Prostate gland (tissue), 2 donors: ENCODE data around the gene KLF11. TPM values are rescaled to one million over a fixed set of nuclear protein-coding genes. Genes with fewer than 3 reads are reported as not detected.

Experiments used
- DNase-seq: peaks from one replicate; pipeline ENCODE4 v3.0.0-alpha.2; 2019; ENCODE audit warnings: low spot score
- H3K27ac ChIP-seq, 2 donors: fragments of 200-600 bp; sonication (generic); 2 replicates each; pipeline ENCODE4 v1.5.1; 2017 to 2019
- H3K27me3 ChIP-seq: fragments of 200-600 bp; sonication (generic); replicated peaks from 2 replicates; pipeline ENCODE4 v1.5.1; 2019; ENCODE audit not compliant: insufficient read depth
- H3K36me3 ChIP-seq, 2 donors: fragments of 200-600 bp; sonication (generic); 1 replicate in 1 of 2; 2 replicates in 1 of 2; pipeline versions ENCODE4 v1.5.1 to v1.8.1; 2017 to 2019
- H3K4me1 ChIP-seq: fragments of 200-600 bp; sonication (generic); replicated peaks from 2 replicates; pipeline ENCODE4 v1.5.1; 2019
- H3K4me3 ChIP-seq, 2 donors: fragments of 200-600 bp; sonication (generic); 2 replicates each; pipeline ENCODE4 v1.5.1; 2017 to 2019
- H3K9me3 ChIP-seq: fragments of 200-600 bp; sonication (generic); 2 replicates; pipeline ENCODE4 v1.5.1; 2017
- CTCF ChIP-seq, 4 experiments: fragments of 200-600 bp in 2 of 4; fragments of 450-650 bp in 2 of 4; sonication (generic) in 2 of 4; IDR thresholded peaks; 1 replicate in 3 of 4; 2 replicates in 1 of 4; pipeline ENCODE4 v1.5.1; 2016 to 2019; ENCODE audit warnings: antibody characterized with exemption in 4 of 4, mild to moderate bottlenecking in 2 of 4, moderate library complexity in 2 of 4
- POLR2A ChIP-seq: fragments of 450-650 bp; IDR thresholded peaks from one replicate; pipeline ENCODE4 v1.6.1; 2016; ENCODE audit warnings: antibody characterized with exemption, mild to moderate bottlenecking
- POLR2AphosphoS5 ChIP-seq: sonication (generic); formaldehyde crosslinking; IDR thresholded peaks from one replicate; pipeline ENCODE4 v1.6.1; 2017; ENCODE audit warnings: antibody characterized with exemption
- WGBS: methylation state at CpG from one replicate; pipeline ENCODE4 v1.1.5; 2018; 5-methylcytosine and 5-hydroxymethylcytosine counted together
- intact Hi-C: fragments of 100-400 bp; cut with DNase I; formaldehyde crosslinking; loops from one replicate; pipeline ENCODE4 v1.14.2; 2022
- total RNA-seq, 2 donors: library from RNA; depleted of rRNA; stranded (reverse); fragments of >200 nt; gene quantifications; one replicate each; pipeline ENCODE4 v1.1.0, GENCODE V29; 2016

KLF11 gene
- total RNA-seq, 2 donors from 2014 or later: 4.3 to 37.9 TPM

GRCh38 chr2:10032746-10033105 lies 10.6 kb upstream of the KLF11 start:
- H3K27ac ChIP-seq: no peak overlapping the region
- 96% methylated on average over 7 of the region's 7 CpGs for WGBS
- no peaks in the 10 kb centered on the region for H3K9me3 ChIP-seq
- TF ChIP-seq CTCF (IDR thresholded peaks at IDR 0.05): no peak
- no peak for TF ChIP-seq POLR2A
- TF ChIP-seq POLR2AphosphoS5: no peak
- no peaks in the 10 kb centered on the region for H3K36me3 ChIP-seq
- no peak for DNase-seq
- intact Hi-C loops: no loop called here
- no peaks in the 10 kb centered on the region for H3K27me3 ChIP-seq
- no peak overlapping the region for H3K4me3 ChIP-seq
- no peaks in the 10 kb centered on the region for H3K4me1 ChIP-seq

- TF ChIP-seq POLR2AphosphoS5 (no peak), CTCF (IDR thresholded peaks at IDR 0.05) (no peak), POLR2A (no peak)
- no peak overlapping the region for H3K4me3 ChIP-seq
- intact Hi-C loops: no loop called here
- H3K27me3 ChIP-seq: no peaks in the 10 kb centered on the region
- H3K27ac ChIP-seq: no peak overlapping the region
- no peaks in the 10 kb centered on the region for H3K4me1 ChIP-seq
- DNase-seq: no peak
- 85% methylated on average over 14 of the region's 14 CpGs for WGBS
- H3K9me3 ChIP-seq: no peaks in the 10 kb centered on the region
- H3K36me3 ChIP-seq: no peaks in the 10 kb centered on the region
Measured at GRCh38 chr2:10033251-10034006, 9.9 kb upstream of the KLF11 start.

- no peak for DNase-seq
- Histone ChIP-seq H3K9me3 (no peaks in the 10 kb centered on the region), H3K4me1 (no peaks in the 10 kb centered on the region), H3K4me3 (no peak overlapping the region), H3K27me3 (no peaks in the 10 kb centered on the region), H3K36me3 (no peaks in the 10 kb centered on the region), H3K27ac (no peak overlapping the region)
- TF ChIP-seq POLR2AphosphoS5 (no peak), POLR2A (no peak), CTCF (IDR thresholded peaks at IDR 0.05) (no peak)
- WGBS: 87% methylated on average over 12 of the region's 12 CpGs
- intact Hi-C loops: no loop called here
Measured at GRCh38 chr2:10034333-10035052, 8.9 kb upstream of the KLF11 start.

GRCh38 chr2:10035053-10035422 lies 8.3 kb upstream of the KLF11 start:
- DNase-seq: no peak
- intact Hi-C loops: no loop called here
- Histone ChIP-seq H3K36me3 (no peaks in the 10 kb centered on the region), H3K4me3 (no peak overlapping the region), H3K4me1 (no peaks in the 10 kb centered on the region), H3K27me3 (no peaks in the 10 kb centered on the region), H3K9me3 (no peaks in the 10 kb centered on the region), H3K27ac (no peak overlapping the region)
- WGBS: 69% methylated on average over 3 of the region's 3 CpGs
- no peak for TF ChIP-seq POLR2A
- TF ChIP-seq POLR2AphosphoS5: no peak
- no peak for TF ChIP-seq CTCF (IDR thresholded peaks at IDR 0.05)

- no peak overlapping the region for H3K4me3 ChIP-seq
- TF ChIP-seq CTCF (IDR thresholded peaks at IDR 0.05) (no peak), POLR2AphosphoS5 (no peak)
- no peaks in the 10 kb centered on the region for H3K9me3 ChIP-seq
- H3K36me3 ChIP-seq: no peaks in the 10 kb centered on the region
- no peak overlapping the region for H3K27ac ChIP-seq
- intact Hi-C loops: no loop called here
- DNase-seq: no peak
- WGBS: 64% methylated on average over 5 of the region's 5 CpGs
- no peaks in the 10 kb centered on the region for H3K4me1 ChIP-seq
- H3K27me3 ChIP-seq: no peaks in the 10 kb centered on the region
Measured at GRCh38 chr2:10035633-10036032, 7.7 kb upstream of the KLF11 start.
